DOHH2 (cell line): ENCODE measurements around the gene NOL9.
A peak's percentile ranks its signal among the peaks of the same experiment; 100 is the strongest.

ENCODE experiments used
- H3F3A ChIP-seq: fragments of 200-600 bp; sonication (generic), shearing (Covaris generic); 2 replicates; pipeline ENCODE4 v1.6.0; 2016; ENCODE audit warnings: antibody characterized with exemption, mild to moderate bottlenecking; ENCODE audit not compliant: control insufficient read depth, insufficient read depth
- H3K27ac ChIP-seq: fragments of 200-600 bp; sonication (generic); 2 replicates; pipeline ENCODE4 v1.5.1; 2014; ENCODE audit warnings: low read depth, mild to moderate bottlenecking, low read length, moderate library complexity
- H3K27me3 ChIP-seq: fragments of 200-600 bp; sonication (generic); 2 replicates; pipeline ENCODE4 v1.6.1; 2014; ENCODE audit warnings: mild to moderate bottlenecking, low read length, mixed read lengths; ENCODE audit not compliant: control insufficient read depth
- H3K36me3 ChIP-seq: fragments of 200-600 bp; sonication (generic); 2 replicates; pipeline ENCODE4 v1.6.1; 2014; ENCODE audit warnings: mild to moderate bottlenecking, low read length, moderate library complexity, mixed read lengths; ENCODE audit not compliant: control insufficient read depth
- H3K4me1 ChIP-seq: fragments of 200-600 bp; sonication (generic); 2 replicates; pipeline ENCODE4 v1.6.1; 2014; ENCODE audit warnings: mild to moderate bottlenecking, low read length, mixed read lengths; ENCODE audit not compliant: control insufficient read depth
- H3K4me2 ChIP-seq: fragments of 200-600 bp; sonication (generic); 2 replicates; pipeline ENCODE4 v1.6.0; 2014; ENCODE audit warnings: mild to moderate bottlenecking, low read length, moderate library complexity
- H3K4me3 ChIP-seq: fragments of 200-600 bp; sonication (generic); 2 replicates; pipeline ENCODE4 v1.5.1; 2014; ENCODE audit warnings: mild to moderate bottlenecking, low read length, mixed read lengths
- H3K79me2 ChIP-seq: fragments of 200-600 bp; sonication (generic); 2 replicates; pipeline ENCODE4 v1.6.1; 2014; ENCODE audit warnings: mild to moderate bottlenecking, low read length, mixed read lengths; ENCODE audit not compliant: control insufficient read depth
- H3K9me2 ChIP-seq: fragments of 200-600 bp; sonication (generic); replicated peaks from 2 replicates; pipeline ENCODE4 v1.6.1; 2014; ENCODE audit warnings: mild to moderate bottlenecking, low read length, mixed read lengths; ENCODE audit not compliant: control insufficient read depth
- H3K9me3 ChIP-seq: fragments of 200-600 bp; sonication (generic); 2 replicates; pipeline ENCODE4 v1.6.1; 2014; ENCODE audit warnings: antibody characterized with exemption, low read length, mixed read lengths; ENCODE audit not compliant: control insufficient read depth, insufficient read depth
- H4K20me1 ChIP-seq: fragments of 200-600 bp; sonication (generic); 2 replicates; pipeline ENCODE4 v1.6.0; 2014; ENCODE audit warnings: low read depth, mild to moderate bottlenecking, antibody characterized with exemption, low read length, moderate library complexity; ENCODE audit not compliant: control insufficient read depth, insufficient read depth
- CTCF ChIP-seq: fragments of 200-600 bp; sonication (generic); IDR thresholded peaks from one replicate; pipeline ENCODE4 v1.5.1; 2014; ENCODE audit warnings: antibody characterized with exemption, mild to moderate bottlenecking, low read depth, low read length; ENCODE audit not compliant: poor library complexity, severe bottlenecking
- EZH2phosphoT487 ChIP-seq: fragments of 200-600 bp; sonication (generic); IDR thresholded peaks from 2 replicates; pipeline ENCODE4 v1.6.1; 2017; ENCODE audit warnings: borderline replicate concordance, mild to moderate bottlenecking, antibody characterized with exemption, low read length, moderate library complexity, mixed read lengths

The NOL9 gene

DNA sequence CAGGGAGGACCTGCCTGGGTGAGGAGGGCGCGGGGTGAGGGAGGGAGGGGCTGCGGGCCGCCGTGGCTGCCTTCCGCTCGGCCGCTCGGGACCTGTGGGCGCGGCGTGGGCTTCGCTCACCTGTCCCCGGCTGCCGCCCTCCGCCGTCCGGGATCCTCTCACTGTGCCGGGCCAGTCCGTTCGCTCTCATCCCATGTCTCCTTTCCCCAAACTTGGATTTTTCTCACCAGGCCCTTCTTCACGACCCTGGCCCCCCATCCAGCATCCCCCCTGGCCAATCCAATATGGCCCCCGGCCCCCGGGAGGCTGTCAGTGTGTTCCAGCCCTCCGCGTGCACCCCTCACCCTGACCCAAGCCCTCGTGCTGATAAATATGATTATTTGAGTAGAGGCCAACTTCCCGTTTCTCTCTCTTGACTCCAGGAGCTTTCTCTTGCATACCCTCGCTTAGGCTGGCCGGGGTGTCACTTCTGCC is 25.8 kb upstream of the NOL9 start:
- peak overlapping the region; percentile 46 for H3K27ac ChIP-seq
- H3K4me1 ChIP-seq = peaks cover 28% of the 10 kb centered on the region

GRCh38 chr1:6579374-6580118 is 25.2 kb upstream of the NOL9 start, which contains the start of gene ZBTB48:
Gene ZBTB48, plus strand, starts transcription at chr1:6579994. Its CDS starts 616 bp downstream, at chr1:6580610.
- H3K4me2 ChIP-seq = peak within 1 kb of the TSS; percentile 84
- peaks cover 3% of the 10 kb centered on the region; the same call in 1 of the 2 replicates for H4K20me1 ChIP-seq
- peak within 1 kb of the TSS; percentile 81 for H3K4me3 ChIP-seq
- TF ChIP-seq EZH2phosphoT487 (no peak), CTCF (no peak)
- H3K9me2 ChIP-seq = no peaks in the 10 kb centered on the region
- H3K27ac ChIP-seq = peak within 1 kb of the TSS; percentile 46
- no peaks in the 10 kb centered on the region for H3K9me3 ChIP-seq
- H3K27me3 ChIP-seq = no peaks in the 10 kb centered on the region
- peaks cover 33% of the 10 kb centered on the region for H3K79me2 ChIP-seq
- H3F3A ChIP-seq = no peaks in the 10 kb centered on the region
- peaks cover 14% of the 10 kb centered on the region for H3K36me3 ChIP-seq
- H3K4me1 ChIP-seq = peaks cover 28% of the 10 kb centered on the region

More for the DNA sequence above, 25.8 kb upstream of the NOL9 start:
- Histone ChIP-seq H3K36me3 (peaks cover 14% of the 10 kb centered on the region), H3K4me3 (peak overlapping the region; percentile 81), H3K9me3 (no peaks in the 10 kb centered on the region), H3K27me3 (no peaks in the 10 kb centered on the region), H3K9me2 (no peaks in the 10 kb centered on the region), H4K20me1 (peaks cover 3% of the 10 kb centered on the region; the same call in 1 of the 2 replicates), H3K79me2 (peaks cover 33% of the 10 kb centered on the region), H3K4me2 (peak overlapping the region; percentile 84), H3F3A (no peaks in the 10 kb centered on the region)
- no peak for TF ChIP-seq EZH2phosphoT487
- TF ChIP-seq CTCF = no peak

DNA sequence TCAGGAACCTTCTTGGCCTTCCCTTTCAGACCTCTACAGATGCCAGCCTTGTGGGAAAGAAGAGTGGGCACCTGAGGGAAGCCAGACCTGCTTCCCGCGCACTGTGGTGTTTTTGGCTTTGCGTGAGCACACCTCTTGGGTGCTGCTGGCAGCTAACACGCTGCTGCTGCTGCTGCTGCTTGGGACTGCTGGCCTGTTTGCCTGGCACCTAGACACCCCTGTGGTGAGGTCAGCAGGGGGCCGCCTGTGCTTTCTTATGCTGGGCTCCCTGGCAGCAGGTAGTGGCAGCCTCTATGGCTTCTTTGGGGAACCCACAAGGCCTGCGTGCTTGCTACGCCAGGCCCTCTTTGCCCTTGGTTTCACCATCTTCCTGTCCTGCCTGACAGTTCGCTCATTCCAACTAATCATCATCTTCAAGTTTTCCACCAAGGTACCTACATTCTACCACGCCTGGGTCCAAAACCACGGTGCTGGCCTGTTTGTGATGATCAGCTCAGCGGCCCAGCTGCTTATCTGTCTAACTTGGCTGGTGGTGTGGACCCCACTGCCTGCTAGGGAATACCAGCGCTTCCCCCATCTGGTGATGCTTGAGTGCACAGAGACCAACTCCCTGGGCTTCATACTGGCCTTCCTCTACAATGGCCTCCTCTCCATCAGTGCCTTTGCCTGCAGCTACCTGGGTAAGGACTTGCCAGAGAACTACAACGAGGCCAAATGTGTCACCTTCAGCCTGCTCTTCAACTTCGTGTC is 24.5 kb upstream of the NOL9 start:
- Histone ChIP-seq H3K4me3 (peak overlapping the region; percentile 81), H3K36me3 (peaks cover 11% of the 10 kb centered on the region), H3K79me2 (peaks cover 28% of the 10 kb centered on the region), H3K27ac (no peak overlapping the region), H3F3A (no peaks in the 10 kb centered on the region), H3K4me1 (peaks cover 28% of the 10 kb centered on the region), H3K4me2 (peak overlapping the region; percentile 84), H3K27me3 (no peaks in the 10 kb centered on the region), H3K9me2 (no peaks in the 10 kb centered on the region), H4K20me1 (peaks cover 3% of the 10 kb centered on the region; the same call in 1 of the 2 replicates), H3K9me3 (no peaks in the 10 kb centered on the region)
- TF ChIP-seq CTCF (no peak), EZH2phosphoT487 (no peak)
